Measurements from ENCODE around the gene TLR7.

The TLR7 gene

DNA sequence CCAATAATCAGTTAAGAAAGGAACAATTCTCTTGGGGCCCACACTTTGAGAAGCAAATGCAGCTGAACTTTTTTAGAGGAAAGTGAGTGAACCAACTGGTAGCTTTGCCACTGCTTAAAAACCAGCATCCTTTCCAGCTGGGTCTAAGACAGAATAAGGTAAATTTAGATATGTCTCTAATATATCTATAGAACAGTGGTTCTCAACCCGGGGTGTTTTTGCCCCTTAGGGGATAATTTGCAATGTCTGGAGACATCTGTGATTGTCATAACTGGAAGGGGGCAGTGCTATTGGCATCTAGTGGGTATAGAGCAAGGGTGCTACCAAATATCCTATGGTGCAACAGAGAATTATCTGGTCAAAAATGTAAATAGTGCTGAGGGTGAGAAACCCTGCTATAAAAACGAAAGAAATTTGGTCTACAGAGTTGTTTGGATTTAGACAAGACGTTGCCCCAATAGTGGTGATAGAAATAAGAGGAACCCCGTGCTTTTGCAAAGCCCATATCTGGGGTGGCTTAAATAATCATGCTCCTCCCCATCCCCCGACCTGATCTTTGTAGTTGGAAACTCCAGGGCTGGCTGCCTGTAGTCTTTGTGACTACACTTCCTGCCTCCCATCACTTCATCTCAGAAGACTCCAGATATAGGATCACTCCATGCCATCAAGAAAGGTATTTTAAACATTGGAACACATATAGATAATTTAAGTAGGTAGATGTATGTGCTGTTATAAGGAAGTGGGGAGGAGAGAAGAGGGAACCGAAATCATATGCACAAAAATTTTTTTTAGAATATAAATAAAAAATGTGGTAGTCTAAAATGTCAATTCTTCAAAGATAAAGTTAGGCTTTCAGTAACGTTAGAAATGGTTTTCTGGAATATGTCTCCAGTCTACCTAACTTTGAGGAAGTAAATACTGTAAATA lies at the start of gene TLR7:
TSS of gene TLR7 (plus strand) at position 622 of the 927 bp plus-strand sequence. CDS start 507 bp downstream, outside the sequence.
- FAIRE-seq (no peak), DNase-seq (ENCODE audit: low spot score) (no peak)

DNA sequence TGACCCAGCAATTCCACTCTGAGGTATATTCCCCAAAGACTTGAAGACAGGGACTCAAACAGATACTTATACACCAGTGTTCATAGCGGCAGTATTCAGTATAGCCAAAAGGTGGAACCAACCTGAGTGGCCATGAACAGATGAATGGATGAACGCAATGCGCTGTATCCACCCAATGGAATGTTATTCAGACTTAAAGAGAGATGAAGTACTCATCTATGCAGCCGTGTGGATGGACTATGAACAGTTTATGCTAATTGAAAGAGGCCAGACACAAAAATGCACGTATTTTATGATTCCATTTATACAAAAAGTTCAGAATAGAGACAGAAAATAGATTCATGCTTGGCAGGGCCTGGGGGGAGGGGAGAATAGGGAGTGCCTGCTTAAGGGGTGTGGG lies 49.3 kb upstream of the TLR7 start:
- DNase-seq (ENCODE audit: low spot score) (no peak), FAIRE-seq (no peak)

DNA sequence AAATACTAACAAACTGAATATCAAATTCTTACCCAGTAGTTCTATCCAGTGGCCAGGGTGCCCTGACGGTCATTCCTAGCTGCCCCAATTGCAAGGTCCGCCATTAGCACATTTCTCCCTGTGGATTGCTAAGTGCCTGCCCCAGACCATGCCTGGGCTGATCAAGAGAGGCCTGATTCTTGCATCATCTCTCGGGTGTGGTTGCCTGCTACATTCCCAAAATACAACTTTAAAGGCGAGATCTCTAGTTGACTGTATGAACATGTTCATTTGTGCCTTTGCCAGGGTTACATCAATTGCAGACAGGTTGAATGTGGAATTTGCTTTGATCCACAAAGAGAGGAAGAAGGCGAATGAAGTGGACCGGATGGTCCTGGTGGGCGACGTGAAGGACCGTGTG lies 47.6 kb upstream of the TLR7 start:
- FAIRE-seq (no peak), DNase-seq (ENCODE audit: low spot score) (no peak)

DNA sequence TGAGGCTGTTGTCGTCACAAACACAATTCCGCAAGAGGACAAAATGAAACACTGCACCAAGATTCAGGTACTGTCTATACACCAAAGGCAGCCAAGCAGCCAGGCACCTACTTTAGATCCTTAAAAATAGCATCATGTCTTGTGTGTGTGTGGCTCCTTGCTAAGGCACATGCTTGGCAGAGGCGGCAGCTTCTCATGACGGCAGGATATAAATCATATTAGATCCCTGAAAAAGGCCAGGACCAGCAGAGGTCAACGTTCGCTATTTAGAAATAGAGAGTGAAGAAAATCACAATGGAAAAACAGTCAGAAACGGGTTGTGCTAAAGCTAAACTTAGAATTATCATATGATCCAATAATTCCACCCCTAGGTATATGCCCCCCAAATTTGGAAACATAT lies 46.1 kb upstream of the TLR7 start:
- FAIRE-seq, result no peak
- no peak for DNase-seq (ENCODE audit: low spot score)

DNA sequence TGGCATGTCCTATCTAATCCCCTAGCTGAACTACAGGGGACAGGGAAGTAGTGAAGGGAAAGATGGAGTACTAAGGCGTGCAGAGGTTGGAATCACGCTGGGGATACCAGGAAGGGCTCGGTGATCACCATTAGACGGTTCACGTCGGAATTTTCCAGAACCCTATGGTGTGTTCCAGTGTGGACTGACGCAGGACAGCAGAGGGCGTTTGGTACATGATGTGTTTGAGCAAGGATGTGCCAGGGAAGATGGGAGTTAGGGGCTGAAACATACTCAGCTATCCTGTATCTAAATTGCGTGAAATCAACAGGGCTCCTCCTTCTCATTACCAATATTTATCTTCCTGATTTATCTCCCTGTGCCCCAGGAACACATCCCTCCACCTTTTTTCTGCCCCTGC lies 41.9 kb upstream of the TLR7 start:
- FAIRE-seq, result no peak

DNA sequence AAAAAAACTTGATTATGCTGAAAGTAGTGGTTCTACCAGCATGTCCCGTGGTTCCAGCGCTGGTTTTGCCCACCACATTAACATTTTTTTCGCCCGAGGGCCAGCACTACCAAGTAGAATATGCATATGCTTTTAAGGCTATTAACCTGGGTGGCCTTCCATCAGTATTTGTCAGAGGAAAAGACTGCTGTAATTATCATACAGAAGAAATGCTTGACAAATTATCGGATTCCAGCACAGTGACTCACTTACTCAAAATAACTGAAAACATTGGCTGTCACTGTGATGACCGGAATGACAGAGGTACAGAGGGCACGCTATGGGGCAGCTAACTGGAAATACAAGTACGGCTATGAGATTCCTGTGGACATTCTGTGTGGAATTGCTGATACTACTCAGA lies 41.1 kb upstream of the TLR7 start:
- no peak for FAIRE-seq

More for the DNA sequence above, 41.9 kb upstream of the TLR7 start:
- DNase-seq (ENCODE audit: low spot score), result no peak

DNA sequence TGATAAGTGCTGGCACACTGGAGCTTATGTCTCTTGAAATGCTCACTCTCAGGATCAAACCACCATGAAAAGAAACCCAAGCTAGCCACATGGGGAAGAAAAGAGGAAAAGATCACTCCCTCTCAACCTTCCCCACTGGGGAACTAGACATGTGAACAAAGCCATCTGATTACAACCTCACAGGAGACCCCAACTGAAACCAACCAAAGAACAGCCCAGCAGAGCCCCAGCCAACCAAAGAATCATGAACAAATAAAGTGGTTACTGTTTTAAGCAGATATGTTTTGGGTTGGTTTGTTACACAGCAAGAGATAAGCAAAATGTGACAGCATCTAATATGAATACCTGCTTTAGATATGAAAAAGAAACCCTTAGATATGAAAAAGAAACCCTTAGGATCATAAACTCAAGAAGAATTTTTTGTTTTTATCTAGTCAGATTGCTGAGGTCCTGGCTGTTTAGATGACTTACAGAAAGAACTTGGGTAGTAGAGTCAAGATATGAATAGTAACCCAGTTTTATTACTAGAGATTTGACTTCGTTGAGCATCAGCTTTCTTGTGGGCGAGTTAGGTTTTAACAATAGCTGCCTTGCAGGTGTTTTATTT lies 23.7 kb upstream of the TLR7 start:
- DNase-seq (ENCODE audit: low spot score) (no peak), FAIRE-seq (no peak)

More for the DNA sequence above, 41.1 kb upstream of the TLR7 start:
- peak; percentile 5 for DNase-seq (ENCODE audit: low spot score)

DNA sequence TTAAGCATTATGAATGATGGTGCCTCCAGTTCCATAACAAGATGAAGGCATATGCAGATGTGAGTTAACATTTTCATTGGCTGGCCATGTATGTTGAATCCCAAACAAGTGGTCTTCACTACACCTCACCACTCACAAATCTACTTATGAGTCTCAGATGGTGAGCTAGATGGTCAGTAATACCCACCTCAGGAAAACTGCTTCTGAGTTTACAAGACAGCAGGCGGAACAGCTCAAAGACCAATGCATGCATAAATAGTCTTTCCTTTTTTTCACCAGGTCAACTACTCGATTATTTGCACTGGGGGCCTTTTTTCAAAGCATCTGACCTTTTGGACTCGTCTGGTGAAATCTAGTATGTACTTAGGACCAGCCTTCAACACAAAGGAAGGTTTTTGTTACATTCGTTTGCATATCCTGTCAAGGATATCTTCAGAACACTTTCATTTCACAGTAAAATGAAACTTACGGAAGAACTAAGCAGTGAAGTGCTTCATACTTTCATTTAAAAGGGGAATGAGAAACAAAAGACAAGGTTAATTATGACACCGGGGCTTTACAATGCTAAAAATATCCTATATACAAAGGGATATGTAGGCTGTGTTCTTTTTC lies 23.1 kb upstream of the TLR7 start:
- DNase-seq (ENCODE audit: low spot score) (no peak), FAIRE-seq (no peak)

DNA sequence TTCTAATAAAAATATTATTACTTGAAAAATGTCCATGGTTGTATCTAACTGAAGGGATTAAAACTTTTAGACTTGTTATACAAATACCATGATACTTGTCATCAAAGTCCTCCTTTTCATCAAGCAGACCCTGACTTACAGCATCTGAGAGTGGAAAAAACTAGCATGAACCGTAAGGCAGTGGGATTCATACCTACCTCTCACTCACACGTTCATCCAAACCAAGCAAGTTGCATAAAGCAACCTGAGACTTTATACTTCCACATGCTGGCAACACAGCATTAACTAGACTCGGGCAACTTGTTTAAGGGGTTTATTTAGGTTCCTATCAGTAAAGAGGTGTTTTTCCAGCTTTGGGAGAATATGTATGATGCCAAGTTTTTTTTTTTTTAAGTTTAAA lies 22.6 kb upstream of the TLR7 start:
- FAIRE-seq, result no peak

DNA sequence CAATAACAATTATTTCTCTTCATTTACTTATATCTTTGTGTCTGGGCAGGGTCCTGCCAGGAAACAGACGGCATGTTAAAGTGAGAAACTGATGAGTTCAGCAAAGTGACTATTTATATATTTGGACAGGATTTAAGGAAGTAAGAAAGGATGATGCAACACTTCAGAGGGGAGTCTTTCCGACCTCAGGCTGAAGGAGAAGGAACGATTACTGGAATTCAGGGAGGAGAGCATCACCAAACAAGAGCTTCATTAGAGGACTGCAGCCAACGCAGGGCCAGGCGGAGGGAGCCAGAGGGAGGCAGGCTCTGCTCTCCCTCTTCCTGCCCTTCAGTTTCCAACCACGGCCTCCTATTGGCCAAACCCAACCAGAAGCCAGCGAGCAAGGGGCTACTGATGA lies 1.5 kb upstream of the TLR7 start:
- DNase-seq (ENCODE audit: low spot score) (no peak), FAIRE-seq (no peak)

More for the DNA sequence above, 22.6 kb upstream of the TLR7 start:
- no peak for DNase-seq (ENCODE audit: low spot score)

DNA sequence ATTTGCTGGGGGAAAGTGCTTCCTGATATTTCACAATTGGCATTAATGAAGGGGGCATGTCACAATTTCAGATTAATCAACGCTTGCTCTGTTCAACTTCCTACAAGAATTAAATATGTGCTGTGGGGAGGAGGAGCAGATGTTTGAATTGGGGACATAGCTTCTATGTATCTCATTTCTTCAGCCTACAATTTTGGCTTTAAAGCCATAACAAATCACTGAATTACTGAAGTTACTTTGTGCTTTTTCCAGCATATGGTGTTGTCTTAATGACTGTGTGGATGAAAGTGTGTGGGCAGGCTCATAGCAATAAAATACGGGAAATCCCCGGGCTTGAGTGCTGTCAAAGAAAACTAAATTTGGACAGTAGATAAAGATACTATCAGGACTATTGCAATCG lies 813 bp downstream of the TLR7 start:
- DNase-seq (ENCODE audit: low spot score), result no peak

DNA sequence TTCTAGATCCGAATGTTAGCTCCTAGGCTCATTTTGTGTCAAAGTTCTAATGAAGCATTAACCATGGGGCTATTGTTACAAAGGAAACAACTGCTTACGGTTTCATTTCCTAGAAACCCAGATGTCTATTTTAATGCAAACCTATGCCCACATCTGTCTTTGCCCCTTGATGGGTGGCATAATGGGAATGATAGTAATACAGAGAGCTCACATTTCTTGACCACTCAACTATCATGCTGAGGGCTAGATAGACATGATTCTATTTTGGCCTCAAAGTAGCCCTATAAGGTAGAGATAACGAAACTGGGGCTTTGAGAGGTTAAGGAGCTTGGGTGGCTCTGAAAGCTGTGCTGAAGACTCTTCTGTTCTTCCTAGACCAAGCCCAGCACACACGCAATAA lies 1.9 kb downstream of the TLR7 start:
- FAIRE-seq, result no peak

More for the DNA sequence above, 813 bp downstream of the TLR7 start:
- no peak for FAIRE-seq

DNA sequence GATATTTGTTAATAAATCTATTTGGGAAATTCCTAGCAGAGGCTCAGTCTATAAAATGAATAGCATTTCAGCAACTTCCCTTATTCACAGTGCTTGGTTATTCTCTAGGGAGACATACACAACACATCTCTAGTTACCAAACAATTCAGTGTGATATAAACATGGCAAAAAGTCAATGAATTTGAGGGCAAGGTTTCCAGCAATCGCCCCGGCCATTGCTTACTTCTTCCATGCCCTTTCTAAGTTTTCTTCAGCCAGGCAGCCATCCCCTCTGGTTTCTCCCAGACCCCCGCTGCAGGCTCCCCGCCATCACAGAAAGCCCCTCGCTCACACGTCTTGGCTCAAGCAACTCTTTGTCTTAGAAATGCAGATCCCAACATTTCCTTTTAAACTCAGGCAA lies 4.4 kb downstream of the TLR7 start:
- FAIRE-seq (no peak), DNase-seq (ENCODE audit: low spot score) (no peak)

More for the DNA sequence above, 1.9 kb downstream of the TLR7 start:
- no peak for DNase-seq (ENCODE audit: low spot score)

DNA sequence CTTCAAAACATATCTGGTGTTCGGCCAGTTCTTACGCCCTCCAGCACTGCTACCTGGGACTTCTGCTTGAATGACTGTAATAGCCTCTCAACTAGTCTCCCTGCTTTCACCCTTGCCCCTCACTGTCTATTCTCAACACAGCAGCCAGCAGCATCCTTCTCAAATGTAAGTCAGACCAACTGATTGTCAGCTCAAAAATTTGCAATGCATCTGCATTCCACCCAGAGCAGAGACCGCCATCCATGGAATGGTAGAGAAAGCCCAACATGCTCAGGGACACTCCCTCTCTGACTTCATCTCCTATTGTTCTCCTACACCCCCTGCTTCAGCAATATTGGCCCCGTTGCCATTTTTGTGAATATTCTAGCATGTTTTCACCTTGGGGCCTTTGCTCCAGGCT lies 5.9 kb downstream of the TLR7 start:
- FAIRE-seq, result no peak

DNA sequence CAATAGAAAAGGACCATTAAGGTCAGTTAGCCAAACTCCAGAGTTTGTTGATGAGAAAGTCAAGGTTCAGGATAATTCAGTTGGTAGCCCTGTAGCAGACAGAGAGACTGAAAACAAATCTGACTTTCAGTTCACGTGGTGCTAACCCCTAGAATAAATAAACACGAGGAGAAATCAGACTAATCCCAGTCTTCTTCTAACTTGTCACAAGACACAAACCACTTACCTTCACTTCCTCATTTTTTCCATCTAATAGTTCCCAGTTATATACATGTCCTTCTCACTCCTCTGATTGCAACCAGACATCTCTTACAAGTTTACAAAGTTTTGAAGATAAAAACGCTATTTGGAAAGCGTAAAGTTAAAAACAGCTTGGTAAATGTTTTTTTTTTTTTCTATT lies 7.7 kb downstream of the TLR7 start:
- DNase-seq (ENCODE audit: low spot score) (no peak), FAIRE-seq (no peak)

More for the DNA sequence above, 5.9 kb downstream of the TLR7 start:
- no peak for DNase-seq (ENCODE audit: low spot score)

DNA sequence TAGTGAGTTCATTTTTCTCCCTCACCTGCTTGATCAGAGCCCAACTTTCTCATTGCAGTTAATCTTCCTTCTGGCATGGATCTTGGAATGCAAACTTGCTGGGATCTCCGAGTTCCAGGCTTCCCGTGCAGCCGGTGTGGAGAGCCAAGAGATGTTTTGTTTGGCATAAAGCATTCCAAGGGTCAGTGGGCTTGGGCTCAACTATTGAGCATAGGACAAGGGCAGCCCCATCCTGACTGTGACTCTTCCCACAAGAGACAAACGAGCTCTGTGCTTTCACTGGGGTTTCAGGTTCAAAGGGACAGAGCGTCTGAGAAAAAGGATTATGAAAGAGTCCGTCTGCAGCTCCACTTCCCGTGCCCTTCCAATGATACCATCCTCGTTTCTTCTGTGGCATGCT lies 10.5 kb downstream of the TLR7 start:
- no peak for FAIRE-seq
- DNase-seq (ENCODE audit: low spot score), result no peak

DNA sequence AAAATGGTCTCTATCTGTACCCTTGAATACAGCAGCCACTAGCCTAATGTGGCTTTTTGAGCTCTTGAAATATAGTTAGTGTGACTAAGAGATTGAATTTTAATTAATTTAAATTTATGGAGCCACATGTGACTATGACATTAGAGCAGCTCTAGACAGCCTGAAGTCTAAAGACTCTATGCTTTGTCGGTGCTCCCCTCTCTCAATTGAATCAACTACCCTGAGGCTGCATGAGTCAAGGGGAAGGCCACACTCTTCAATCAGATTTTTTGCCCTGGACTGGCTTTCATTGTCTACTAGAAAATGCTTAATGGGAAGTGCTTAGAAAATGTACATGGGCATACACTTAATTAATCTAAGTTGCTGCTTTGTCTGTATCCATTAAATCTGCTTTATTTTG lies 11.7 kb downstream of the TLR7 start:
- no peak for DNase-seq (ENCODE audit: low spot score)
- no peak for FAIRE-seq

DNA sequence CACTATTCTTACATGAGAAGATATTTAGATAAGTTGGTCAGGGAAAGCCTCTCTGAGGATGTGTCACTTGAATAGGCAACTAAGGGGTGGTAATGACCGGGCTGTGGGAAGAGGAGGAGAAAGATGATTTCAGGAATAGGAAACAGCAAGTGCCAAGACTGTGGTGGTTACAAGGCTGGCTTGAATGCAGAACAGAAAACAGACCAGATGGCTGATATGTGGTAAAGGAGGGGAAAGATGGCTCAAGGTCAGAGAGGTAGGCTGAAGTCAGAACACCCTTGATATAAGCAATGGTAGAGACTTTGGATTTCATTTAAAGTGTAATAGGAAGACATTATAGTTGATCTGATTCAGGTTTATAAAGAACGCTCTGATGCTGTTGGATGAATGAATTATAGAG lies 15.0 kb downstream of the TLR7 start:
- DNase-seq (ENCODE audit: low spot score) (no peak), FAIRE-seq (no peak)

DNA sequence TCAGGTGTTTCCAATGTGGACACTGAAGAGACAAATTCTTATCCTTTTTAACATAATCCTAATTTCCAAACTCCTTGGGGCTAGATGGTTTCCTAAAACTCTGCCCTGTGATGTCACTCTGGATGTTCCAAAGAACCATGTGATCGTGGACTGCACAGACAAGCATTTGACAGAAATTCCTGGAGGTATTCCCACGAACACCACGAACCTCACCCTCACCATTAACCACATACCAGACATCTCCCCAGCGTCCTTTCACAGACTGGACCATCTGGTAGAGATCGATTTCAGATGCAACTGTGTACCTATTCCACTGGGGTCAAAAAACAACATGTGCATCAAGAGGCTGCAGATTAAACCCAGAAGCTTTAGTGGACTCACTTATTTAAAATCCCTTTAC lies 18.6 kb downstream of the TLR7 start:
- DNase-seq (ENCODE audit: low spot score) (no peak), FAIRE-seq (no peak)

DNA sequence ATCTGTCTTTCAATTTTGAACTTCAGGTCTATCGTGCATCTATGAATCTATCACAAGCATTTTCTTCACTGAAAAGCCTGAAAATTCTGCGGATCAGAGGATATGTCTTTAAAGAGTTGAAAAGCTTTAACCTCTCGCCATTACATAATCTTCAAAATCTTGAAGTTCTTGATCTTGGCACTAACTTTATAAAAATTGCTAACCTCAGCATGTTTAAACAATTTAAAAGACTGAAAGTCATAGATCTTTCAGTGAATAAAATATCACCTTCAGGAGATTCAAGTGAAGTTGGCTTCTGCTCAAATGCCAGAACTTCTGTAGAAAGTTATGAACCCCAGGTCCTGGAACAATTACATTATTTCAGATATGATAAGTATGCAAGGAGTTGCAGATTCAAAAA lies 19.7 kb downstream of the TLR7 start:
- DNase-seq (ENCODE audit: low spot score) (no peak), FAIRE-seq (no peak)

DNA sequence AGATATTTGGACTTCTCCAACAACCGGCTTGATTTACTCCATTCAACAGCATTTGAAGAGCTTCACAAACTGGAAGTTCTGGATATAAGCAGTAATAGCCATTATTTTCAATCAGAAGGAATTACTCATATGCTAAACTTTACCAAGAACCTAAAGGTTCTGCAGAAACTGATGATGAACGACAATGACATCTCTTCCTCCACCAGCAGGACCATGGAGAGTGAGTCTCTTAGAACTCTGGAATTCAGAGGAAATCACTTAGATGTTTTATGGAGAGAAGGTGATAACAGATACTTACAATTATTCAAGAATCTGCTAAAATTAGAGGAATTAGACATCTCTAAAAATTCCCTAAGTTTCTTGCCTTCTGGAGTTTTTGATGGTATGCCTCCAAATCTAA lies 20.3 kb downstream of the TLR7 start:
- FAIRE-seq, result no peak
- DNase-seq (ENCODE audit: low spot score), result no peak

DNA sequence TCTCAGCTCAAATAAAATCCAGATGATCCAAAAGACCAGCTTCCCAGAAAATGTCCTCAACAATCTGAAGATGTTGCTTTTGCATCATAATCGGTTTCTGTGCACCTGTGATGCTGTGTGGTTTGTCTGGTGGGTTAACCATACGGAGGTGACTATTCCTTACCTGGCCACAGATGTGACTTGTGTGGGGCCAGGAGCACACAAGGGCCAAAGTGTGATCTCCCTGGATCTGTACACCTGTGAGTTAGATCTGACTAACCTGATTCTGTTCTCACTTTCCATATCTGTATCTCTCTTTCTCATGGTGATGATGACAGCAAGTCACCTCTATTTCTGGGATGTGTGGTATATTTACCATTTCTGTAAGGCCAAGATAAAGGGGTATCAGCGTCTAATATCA lies 20.9 kb downstream of the TLR7 start:
- DNase-seq (ENCODE audit: low spot score), result no peak
- no peak for FAIRE-seq
